Kidney tubule cell (primary cell): ENCODE measurements around the gene LIPJ.

ENCODE experiments used
- DNase-seq: peaks from one replicate; pipeline ENCODE4 v3.0.0-alpha.2; 2018; ENCODE audit warnings: low spot score

The LIPJ gene

GRCh38 chr10:88586462-88586861 lies at the start of gene LIPJ:
Gene LIPJ (plus strand): TSS chr10:88586762. CDS start chr10:88590688, 3,926 bp downstream.
- no peak for DNase-seq

GRCh38 chr10:88537322-88537721 lies 49.2 kb upstream of the LIPJ start:
- DNase-seq, result no peak

GRCh38 chr10:88538048-88538447 lies 48.5 kb upstream of the LIPJ start:
- no peak for DNase-seq

- DNase-seq, result peak; percentile 34
Observed at GRCh38 chr10:88540351-88540750, 46.2 kb upstream of the LIPJ start.

GRCh38 chr10:88541116-88541626 lies 45.4 kb upstream of the LIPJ start:
- no peak for DNase-seq

GRCh38 chr10:88542522-88542921 lies 44.0 kb upstream of the LIPJ start:
- no peak for DNase-seq

GRCh38 chr10:88544140-88544870 lies 42.3 kb upstream of the LIPJ start:
- DNase-seq, result peak; percentile 34

GRCh38 chr10:88545359-88545758 lies 41.2 kb upstream of the LIPJ start:
- DNase-seq, result no peak

GRCh38 chr10:88546497-88546896 lies 40.1 kb upstream of the LIPJ start:
- DNase-seq, result no peak

GRCh38 chr10:88551246-88551645 lies 35.3 kb upstream of the LIPJ start:
- no peak for DNase-seq

- peak; percentile 68 for DNase-seq
Observed at GRCh38 chr10:88553116-88553752, 33.3 kb upstream of the LIPJ start.

GRCh38 chr10:88555190-88555908 lies 31.2 kb upstream of the LIPJ start:
- no peak for DNase-seq

- DNase-seq, result no peak
Observed at GRCh38 chr10:88557256-88557655, 29.3 kb upstream of the LIPJ start.

GRCh38 chr10:88557658-88558057 lies 28.9 kb upstream of the LIPJ start:
- DNase-seq, result no peak

GRCh38 chr10:88562152-88562551 lies 24.4 kb upstream of the LIPJ start:
- no peak for DNase-seq

- DNase-seq, result peak; percentile 42
Observed at GRCh38 chr10:88565072-88565471, 21.5 kb upstream of the LIPJ start.

GRCh38 chr10:88582411-88582805 lies 4.2 kb upstream of the LIPJ start:
- no peak for DNase-seq

GRCh38 chr10:88582806-88583583 lies 3.6 kb upstream of the LIPJ start, which contains the start of gene RNLS:
Gene RNLS (minus strand): TSS chr10:88583318.
- DNase-seq, result peak; percentile 68

GRCh38 chr10:88583584-88583957 lies 3.0 kb upstream of the LIPJ start:
- DNase-seq, result no peak

GRCh38 chr10:88592381-88592780 lies 5.8 kb downstream of the LIPJ start:
- DNase-seq, result peak; percentile 11

- DNase-seq, result peak; percentile 9
Observed at GRCh38 chr10:88592906-88593305, 6.3 kb downstream of the LIPJ start.

- no peak for DNase-seq
Observed at GRCh38 chr10:88594482-88594881, 7.9 kb downstream of the LIPJ start.
